Stimulated activated effector memory CD8-positive, alpha-beta T cell treated with anti-CD3 and anti-CD28 coated beads, Interleukin-12 subunit alpha, Interleukin-12 subunit beta, amount 100 ng/mL, for 72 hours (primary cell): Measurements from ENCODE around the gene FOXO6.

Source experiments
- ATAC-seq: fragments of 150-1000 bp; cut with Tn5 transposase; 2 replicates; pipeline ENCODE4 v1.10.0; 2021
- DNase-seq, 2 donors: peaks; one replicate each; pipeline ENCODE4 v3.0.0; 2021 to 2022; ENCODE audit warnings: low spot score in 2 of 2
- H3K27ac Mint-ChIP-seq: one replicate; pipeline ENCODE4 v1.8.0; 2022; ENCODE audit warnings: mild to moderate bottlenecking, mixed read lengths
- H3K36me3 Mint-ChIP-seq: one replicate; pipeline ENCODE4 v1.8.0; 2022; ENCODE audit warnings: mild to moderate bottlenecking, mixed read lengths
- H3K4me1 Mint-ChIP-seq: one replicate; pipeline ENCODE4 v1.8.0; 2022; ENCODE audit warnings: mixed read lengths
- H3K4me3 Mint-ChIP-seq: one replicate; pipeline ENCODE4 v1.8.0; 2022; ENCODE audit warnings: mild to moderate bottlenecking, mixed read lengths
- H3K9me3 Mint-ChIP-seq: one replicate; pipeline ENCODE4 v1.8.0; 2022; ENCODE audit warnings: mixed read lengths

FOXO6 gene

DNA sequence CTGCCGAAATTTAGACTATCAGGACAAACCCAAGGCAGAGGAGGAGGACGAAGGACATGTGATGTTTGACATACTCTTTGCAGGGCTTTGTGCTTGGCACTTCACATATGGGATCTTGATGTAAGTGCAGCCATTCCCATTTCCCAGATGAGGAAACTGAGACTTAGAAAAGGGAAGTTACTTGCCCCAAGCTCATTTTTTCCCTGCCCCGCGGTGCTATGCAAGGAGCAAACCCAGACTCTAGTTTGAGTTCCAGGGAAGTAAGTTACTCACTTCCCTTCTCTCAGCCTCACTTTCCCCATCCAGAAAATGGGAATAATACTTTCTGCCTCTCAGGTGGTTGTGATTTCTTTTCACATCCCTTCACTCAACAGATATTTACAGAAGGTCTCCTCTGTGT lies 4.5 kb upstream of the FOXO6 start:
- Mint-ChIP-seq H3K4me3 (no peak overlapping the region), H3K27ac (no peak overlapping the region), H3K36me3 (no peaks in the 10 kb centered on the region), H3K4me1 (peaks cover 6% of the 10 kb centered on the region), H3K9me3 (no peaks in the 10 kb centered on the region)
- ATAC-seq = no peak
- no peak for DNase-seq

DNA sequence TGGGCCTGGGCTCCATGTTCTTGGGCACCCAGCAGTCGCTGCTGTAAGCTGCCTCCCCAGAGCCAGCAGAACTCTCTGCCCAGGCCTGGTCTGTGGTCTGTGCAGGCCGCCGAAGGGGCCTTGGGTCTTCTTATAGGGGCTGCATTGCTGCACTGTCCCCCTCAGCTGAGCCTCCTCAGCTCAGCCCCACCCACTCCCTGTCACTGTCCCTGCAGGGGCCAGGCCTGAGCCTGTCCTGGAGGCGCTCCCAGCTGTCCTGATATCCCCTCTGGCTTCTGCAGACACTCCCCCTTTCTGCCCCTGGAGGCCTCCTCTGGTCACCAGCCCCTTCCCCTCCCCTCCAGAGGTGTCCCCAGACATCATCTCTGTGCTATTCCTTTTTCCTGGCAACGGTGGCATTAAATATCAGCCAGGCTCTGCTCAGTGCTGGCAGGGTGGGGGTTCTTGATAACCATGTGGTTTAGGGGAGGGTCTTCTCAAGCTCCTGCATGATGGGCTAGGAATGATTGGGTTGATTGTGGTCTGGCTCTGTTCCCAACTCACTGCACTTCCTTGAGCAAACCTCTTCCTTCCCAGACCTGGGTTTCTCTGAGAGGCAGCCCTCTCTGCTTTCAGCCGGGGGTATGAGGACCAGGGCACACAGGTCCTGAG lies 3.7 kb upstream of the FOXO6 start:
- Mint-ChIP-seq H3K4me1 (peaks cover 9% of the 10 kb centered on the region), H3K4me3 (no peak overlapping the region), H3K9me3 (no peaks in the 10 kb centered on the region), H3K36me3 (no peaks in the 10 kb centered on the region), H3K27ac (no peak overlapping the region)
- DNase-seq (no peak), ATAC-seq (no peak)

DNA sequence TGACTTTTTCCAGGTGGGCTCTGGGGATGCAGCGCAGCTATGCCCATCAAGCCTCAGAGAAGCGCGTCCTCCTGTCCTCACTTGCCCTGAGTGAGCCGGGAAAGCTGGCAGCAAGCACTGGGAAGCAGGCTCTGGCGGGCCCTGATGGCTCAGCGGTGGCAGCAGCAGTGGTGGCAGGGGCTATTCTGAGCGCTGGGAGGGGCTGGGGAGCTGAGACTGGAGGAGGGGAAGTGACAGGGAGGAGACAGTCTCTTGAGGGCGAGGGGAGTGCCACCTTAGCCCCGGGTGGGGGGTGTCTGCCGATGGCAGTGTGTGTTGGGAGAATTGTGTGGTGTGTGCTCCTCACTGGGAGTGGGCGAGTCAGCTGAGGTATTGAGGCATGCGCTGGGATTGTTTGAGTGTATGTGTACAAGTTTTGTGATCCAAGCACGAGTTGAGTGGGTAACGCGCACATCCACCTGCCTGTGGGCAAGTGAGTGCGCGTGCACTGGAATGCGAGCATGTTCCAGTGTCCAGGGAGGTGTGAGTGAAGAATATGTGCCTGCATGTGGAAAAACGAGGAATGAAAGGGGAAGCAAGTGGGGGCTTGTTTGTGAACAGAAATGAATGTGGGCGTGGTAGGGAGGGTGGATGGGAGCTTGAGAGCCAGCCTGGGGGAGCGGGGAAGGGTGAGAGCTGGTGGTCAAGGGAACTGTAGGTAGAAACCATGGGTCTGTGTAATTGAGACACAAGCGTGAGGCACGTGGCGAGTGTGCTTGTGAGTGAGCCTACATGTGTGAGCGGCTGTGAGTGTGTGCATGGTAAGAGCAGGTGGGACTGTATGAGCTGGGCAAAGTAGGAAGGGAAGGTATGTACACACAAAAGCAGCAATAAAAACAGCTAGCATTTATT lies 2.9 kb upstream of the FOXO6 start:
- peaks cover 17% of the 10 kb centered on the region for H3K4me1 Mint-ChIP-seq
- H3K4me3 Mint-ChIP-seq = no peak overlapping the region
- no peaks in the 10 kb centered on the region for H3K36me3 Mint-ChIP-seq
- DNase-seq (no peak), ATAC-seq (no peak)
- H3K27ac Mint-ChIP-seq = peak overlapping the region; percentile 0
- no peaks in the 10 kb centered on the region for H3K9me3 Mint-ChIP-seq

DNA sequence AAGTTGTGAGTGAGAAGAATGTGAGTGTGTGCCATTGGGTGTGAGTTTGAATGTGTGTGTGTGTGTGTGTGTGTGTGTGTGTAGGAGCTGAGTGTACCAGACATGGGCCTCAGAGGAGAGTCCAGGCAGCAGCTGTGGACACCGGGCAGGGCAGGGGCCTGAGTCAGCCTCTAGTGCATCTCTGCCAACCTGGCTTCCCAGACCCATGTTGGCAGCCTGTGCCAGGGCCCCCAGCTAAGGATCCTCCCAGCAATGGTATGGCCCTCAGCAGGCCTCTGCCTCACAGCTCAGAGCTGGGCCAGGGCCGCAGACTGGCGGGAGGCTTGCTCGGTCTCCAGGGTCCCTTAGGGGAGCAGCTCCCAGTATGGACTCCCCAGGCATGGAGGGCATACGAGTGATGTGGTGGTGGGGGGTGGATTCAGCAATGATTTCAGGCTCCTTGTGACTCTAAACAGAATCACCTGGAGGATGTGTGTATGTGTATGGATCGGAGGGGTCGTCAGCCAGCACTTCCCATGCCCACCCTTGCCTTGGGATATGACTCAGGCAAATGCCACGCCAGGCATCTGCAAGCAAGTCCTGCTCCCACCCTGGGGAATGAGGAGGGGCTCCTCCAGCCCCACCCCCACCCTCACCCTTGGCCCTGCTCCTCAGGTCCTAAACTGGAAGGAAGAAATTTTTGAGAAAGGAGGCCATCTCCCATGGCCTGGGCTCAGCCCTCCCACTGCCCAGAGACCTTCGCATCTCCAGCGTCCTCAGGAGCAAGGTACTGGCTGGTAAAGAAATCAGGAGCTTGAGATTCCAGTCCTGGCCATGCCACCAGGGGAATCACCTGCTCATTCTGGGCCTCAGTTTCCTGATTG lies 1.8 kb upstream of the FOXO6 start:
- no peak overlapping the region for H3K4me3 Mint-ChIP-seq

DNA sequence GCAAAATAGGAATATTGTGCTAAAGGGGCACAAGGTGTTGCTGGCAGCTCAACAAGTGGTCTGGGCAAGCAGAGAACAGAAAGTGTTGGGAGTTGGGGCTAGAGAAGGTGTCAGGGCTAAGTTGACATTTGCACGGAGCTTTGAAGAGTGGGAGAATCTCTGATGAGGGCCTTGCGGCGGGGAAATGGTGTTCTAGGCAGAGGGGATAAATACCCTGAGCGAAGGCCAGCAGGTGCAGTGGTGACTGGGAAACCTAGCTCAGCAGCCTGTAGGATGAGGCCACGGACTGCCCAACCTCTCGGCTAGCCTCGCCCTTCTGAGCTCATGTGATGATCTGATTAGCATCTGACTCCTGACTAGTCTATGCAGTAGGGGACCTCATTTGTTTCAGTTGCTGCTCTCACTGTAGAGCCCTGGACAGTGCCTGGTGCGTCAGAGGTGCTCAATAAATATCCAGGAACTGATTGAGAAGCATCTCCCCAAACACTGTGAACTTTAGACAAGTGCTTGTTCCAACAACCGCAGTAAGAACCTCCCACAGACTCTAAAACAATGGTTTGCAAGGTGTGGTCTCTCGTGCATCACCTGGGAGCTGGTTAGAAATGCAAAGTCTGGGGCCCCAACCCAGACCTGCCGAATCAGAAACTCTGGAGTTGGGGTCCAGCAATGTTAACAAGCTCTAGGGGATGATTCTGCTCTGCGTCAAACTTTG lies 1.0 kb upstream of the FOXO6 start:
- Mint-ChIP-seq H3K4me1 (peaks cover 21% of the 10 kb centered on the region), H3K27ac (no peak overlapping the region), H3K4me3 (peak overlapping the region; percentile 31), H3K36me3 (no peaks in the 10 kb centered on the region), H3K9me3 (no peaks in the 10 kb centered on the region)
- DNase-seq = no peak
- ATAC-seq = no peak

More for the DNA sequence above, 1.8 kb upstream of the FOXO6 start:
- no peak for DNase-seq
- H3K4me1 Mint-ChIP-seq = peaks cover 18% of the 10 kb centered on the region
- ATAC-seq = no peak
- no peaks in the 10 kb centered on the region for H3K9me3 Mint-ChIP-seq
- H3K36me3 Mint-ChIP-seq = no peaks in the 10 kb centered on the region
- H3K27ac Mint-ChIP-seq = peak overlapping the region; percentile 0

DNA sequence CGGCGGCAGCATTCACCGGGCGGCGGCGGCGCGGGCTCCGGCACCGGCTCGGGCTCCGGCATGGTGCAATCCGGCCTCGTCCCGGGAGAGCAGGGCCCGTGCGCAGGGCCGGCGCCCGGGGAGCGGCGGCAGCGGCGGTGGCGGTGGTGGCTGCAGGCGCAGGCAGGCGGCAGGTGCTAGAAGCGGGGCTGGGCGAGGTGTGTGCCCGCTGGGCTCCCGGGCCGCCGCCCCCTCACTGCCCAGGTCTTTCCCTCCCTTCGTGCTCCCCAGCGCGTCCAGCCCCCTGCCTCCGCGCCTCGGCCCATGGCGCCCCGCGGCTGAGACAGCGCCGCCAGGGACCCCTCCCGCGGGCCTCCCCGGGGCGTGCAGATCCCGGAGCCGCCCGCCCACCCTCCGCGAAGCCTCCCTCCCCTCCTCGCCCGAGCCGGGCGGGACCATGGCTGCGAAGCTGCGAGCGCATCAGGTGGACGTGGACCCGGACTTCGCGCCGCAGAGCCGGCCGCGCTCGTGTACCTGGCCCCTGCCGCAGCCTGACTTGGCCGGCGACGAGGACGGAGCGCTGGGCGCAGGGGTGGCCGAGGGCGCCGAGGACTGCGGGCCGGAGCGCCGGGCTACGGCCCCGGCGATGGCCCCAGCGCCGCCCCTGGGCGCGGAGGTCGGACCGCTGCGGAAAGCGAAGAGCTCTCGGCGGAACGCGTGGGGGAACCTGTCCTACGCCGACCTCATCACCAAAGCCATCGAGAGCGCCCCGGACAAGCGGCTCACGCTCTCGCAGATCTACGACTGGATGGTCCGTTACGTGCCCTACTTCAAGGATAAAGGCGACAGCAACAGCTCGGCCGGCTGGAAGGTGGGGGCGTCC lies 492 bp downstream of the FOXO6 start:
- Mint-ChIP-seq H3K4me3 (peak overlapping the region; percentile 53), H3K9me3 (no peaks in the 10 kb centered on the region), H3K4me1 (peaks cover 28% of the 10 kb centered on the region), H3K36me3 (no peaks in the 10 kb centered on the region), H3K27ac (no peak overlapping the region)
- DNase-seq (peak; percentile 40 to 73), ATAC-seq (peak; percentile 36)

DNA sequence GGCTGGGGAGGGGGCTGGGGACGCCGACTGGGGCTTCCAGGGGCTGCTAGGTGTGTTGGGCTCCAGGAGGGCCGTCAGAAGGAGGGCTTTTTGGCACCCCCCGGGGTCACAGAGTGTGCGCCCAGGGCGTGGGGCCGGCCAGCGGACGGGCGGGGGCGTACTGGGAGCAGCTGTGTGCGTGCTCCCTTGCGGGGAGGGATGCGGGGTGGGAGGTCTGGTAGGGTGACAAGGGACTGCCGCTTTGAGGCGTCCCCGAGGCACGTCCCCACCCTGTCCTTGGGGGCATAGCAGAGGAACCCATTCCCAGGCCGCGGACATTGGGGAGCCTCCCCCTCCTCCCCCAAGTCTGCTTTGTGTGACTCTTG lies 1.1 kb downstream of the FOXO6 start:
- no peaks in the 10 kb centered on the region for H3K9me3 Mint-ChIP-seq
- no peak overlapping the region for H3K27ac Mint-ChIP-seq
- H3K4me3 Mint-ChIP-seq = peak overlapping the region; percentile 53
- ATAC-seq = no peak
- peaks cover 32% of the 10 kb centered on the region for H3K4me1 Mint-ChIP-seq
- DNase-seq = no peak
- H3K36me3 Mint-ChIP-seq = no peaks in the 10 kb centered on the region

DNA sequence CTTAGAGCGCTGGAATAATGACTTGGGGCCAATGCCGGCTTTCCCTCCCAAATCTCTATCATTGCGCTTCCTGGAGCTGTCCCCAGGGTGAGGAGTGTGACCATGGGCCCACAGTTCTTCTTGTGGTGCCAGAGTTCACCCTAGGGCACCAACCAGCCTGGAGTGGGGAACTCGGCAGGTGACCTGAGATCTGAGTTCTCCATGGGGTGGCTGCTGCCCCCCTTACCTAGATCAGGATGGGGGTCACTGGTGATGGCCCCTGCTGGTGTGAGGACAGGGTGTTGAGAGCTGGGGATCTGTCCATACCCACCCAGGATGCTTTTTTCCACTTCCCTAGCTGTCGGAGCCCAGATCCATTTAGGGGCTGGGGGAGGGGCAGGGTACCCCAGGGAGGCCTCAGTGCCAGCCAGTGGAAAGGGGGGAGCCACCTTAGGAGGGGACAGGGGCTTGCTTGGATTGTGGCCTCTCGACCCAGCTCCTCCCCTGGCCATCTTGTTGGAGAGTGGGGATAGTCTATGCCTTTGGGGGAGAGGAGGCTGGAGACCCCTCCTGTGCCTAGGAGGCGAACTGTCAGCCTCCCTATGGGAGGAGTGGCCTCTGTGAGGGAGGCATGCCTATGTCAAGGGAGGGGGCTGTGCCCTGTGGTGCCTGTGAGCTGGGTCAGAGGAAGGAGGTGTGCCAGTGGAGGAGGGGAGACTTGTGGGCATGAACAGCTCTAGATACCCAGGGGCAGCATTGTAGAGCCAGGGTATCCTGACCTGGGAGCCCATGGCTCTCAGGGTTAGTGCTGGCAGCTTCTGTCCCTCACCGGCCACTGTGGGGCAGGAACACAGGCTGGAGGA lies 1.7 kb downstream of the FOXO6 start:
- Mint-ChIP-seq H3K4me3 (peak overlapping the region; percentile 53), H3K27ac (no peak overlapping the region)

DNA sequence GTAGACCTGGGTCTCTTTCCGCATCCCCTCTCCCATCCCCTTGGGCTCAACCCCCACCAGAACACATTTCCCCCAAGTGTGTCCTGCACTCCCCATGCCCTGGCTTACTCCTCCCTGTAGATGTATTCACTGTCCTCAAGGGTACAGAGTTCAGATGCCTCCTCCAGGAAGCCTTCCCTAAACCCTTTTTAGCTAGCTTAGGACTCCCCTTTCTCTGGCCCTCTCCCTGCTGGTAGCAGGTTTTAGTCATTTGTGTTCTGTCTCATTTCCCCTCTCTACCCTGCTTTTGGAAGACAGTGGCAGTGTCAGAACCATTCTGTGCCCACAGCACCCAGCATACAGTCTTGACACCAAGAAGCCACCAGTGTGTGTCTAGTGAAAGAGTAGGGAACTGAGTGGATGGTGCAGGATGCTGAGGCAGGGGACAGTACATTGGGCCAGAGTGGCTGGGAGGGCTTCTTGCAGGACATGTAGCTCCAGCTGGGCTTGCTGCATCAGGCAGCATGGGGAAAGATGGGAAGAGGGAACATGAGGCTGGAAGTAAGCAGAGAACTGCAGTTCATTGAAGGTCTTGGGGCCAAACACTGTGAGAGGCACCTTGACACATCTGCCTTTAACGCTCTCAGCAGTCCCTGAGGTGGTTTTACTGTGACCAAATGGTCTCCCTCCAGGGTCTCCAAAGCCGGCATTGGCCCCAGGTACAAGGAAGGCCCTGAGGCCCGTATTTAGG lies 2.5 kb downstream of the FOXO6 start:
- ATAC-seq (no peak), DNase-seq (no peak)
- Mint-ChIP-seq H3K27ac (no peak overlapping the region), H3K4me1 (peaks cover 33% of the 10 kb centered on the region), H3K4me3 (peak overlapping the region; percentile 53), H3K9me3 (no peaks in the 10 kb centered on the region), H3K36me3 (no peaks in the 10 kb centered on the region)

More for the DNA sequence above, 1.7 kb downstream of the FOXO6 start:
- ATAC-seq (no peak), DNase-seq (no peak)
- H3K4me1 Mint-ChIP-seq = peaks cover 33% of the 10 kb centered on the region
- H3K9me3 Mint-ChIP-seq = no peaks in the 10 kb centered on the region
- no peaks in the 10 kb centered on the region for H3K36me3 Mint-ChIP-seq

DNA sequence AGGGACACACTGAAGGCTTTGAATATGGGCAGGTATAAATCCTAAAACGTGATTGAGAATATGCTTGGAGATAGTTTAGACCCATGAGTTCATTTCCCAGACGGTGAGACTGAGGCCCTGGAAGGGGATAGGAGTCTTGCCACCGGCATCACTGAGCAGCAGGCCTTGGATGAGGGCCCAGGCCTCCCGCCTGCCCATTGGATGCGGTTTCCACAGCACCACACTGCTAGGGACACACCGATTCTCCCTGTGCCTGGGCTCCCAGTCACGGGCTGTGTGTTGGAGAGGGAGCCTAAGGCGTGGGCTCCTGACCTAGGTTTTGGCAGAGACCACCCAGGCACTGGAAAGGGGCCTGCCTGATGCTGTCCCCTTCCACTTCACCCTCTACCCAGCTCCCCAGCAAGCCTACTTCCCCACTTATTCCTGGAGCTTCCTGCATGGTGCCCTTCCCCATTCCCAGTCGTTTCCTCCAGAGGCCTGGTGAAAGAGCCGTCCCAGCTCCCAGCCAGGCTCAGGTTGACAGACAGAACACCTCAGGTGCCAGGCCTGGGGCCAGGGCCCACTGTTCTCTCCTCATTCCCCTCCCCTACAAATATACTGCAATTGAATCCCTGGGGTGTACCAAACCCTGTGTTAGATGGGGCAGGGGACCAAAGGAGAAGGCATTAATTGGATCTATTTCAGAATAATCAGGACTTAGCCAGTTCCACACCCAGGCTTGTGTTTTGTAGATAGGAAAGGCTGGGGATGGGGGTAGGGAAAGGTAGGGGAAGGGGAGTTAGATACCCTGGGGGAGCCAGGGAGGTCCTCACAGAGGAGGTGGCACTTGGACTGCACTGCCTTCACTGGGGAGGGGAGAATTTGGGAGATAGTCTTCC lies 3.4 kb downstream of the FOXO6 start:
- Mint-ChIP-seq H3K27ac (no peak overlapping the region), H3K4me3 (peak overlapping the region; percentile 59), H3K9me3 (no peaks in the 10 kb centered on the region), H3K36me3 (peaks cover 4% of the 10 kb centered on the region), H3K4me1 (peaks cover 33% of the 10 kb centered on the region)
- ATAC-seq = no peak
- no peak for DNase-seq

DNA sequence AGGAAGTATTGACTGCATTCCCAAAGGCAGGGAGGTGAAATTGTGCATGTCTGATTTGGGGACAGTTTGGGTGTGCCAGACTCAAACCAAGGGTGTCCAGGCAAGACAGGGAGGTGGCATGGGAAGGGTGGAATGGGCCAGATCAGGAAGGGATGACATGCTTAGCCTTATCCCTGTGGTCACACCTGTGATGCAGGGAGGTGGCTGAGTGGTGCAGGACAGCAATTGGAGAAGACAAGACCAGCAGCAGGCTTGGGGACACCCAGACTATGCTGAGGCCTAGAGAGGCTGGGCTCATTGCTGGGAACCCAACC lies 4.0 kb downstream of the FOXO6 start:
- ATAC-seq = no peak
- peaks cover 5% of the 10 kb centered on the region for H3K36me3 Mint-ChIP-seq
- H3K4me3 Mint-ChIP-seq = peak overlapping the region; percentile 59

DNA sequence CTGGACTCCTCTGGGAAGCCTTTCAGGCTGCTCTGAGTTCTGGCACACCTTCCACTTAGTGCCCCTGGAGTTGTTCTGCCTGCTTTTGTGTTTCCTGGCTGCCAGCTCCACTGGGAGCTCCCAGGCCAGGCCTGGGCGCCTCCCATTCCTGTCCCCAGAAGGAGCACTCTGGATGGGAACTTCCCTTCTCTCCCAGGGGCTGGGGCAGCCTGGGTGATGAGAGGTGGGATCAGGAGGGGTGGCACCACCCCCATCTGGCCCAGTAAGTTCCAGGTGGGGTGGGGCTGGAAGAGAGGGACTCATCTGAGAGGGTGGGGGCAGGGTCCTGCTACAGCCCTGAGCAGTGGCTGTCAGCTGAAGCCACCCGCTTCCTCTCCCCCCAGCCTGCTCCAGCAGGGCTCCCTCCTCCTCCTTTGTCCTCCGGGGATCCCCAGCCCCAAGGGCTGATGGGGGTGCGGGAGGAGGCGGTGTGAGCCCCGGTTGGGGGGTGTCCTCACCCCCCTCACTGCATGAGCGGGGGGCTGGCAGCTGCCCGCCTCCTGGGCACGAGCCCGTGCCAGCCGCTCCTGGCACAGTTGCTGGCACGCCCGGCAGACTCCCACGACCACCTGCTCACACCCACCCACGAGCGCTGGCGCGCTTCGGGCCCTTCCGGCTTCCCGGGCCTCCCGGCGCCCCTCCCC lies 4.7 kb downstream of the FOXO6 start:
- no peak for ATAC-seq
- no peak for DNase-seq
- H3K27ac Mint-ChIP-seq = no peak overlapping the region
- no peaks in the 10 kb centered on the region for H3K9me3 Mint-ChIP-seq
- H3K36me3 Mint-ChIP-seq = peaks cover 5% of the 10 kb centered on the region
- peaks cover 33% of the 10 kb centered on the region for H3K4me1 Mint-ChIP-seq
- H3K4me3 Mint-ChIP-seq = peak overlapping the region; percentile 59

More for the DNA sequence above, 4.0 kb downstream of the FOXO6 start:
- Mint-ChIP-seq H3K9me3 (no peaks in the 10 kb centered on the region), H3K4me1 (peaks cover 33% of the 10 kb centered on the region), H3K27ac (no peak overlapping the region)
- DNase-seq = no peak
